Measurements from ENCODE around the gene GLS2.

Gene GLS2

GRCh38 chr12:56451147-56451546, 36.8 kb downstream of the GLS2 start:
- no peaks in the 10 kb centered on the region for H3K36me3 ChIP-seq (ENCODE audit: insufficient read depth, low read length)
- no peaks in the 10 kb centered on the region for H3K9me3 ChIP-seq (ENCODE audit: insufficient read depth, low read depth, low read length)
- H3F3A ChIP-seq (ENCODE audit: low read depth): no peaks in the 10 kb centered on the region
- H3K27me3 ChIP-seq (ENCODE audit: insufficient read depth, low read length, poor library complexity, severe bottlenecking): no peaks in the 10 kb centered on the region
- H3K4me2 ChIP-seq (ENCODE audit: low read depth, low read length, poor library complexity, severe bottlenecking): no peak overlapping the region
- no peak for TF ChIP-seq CTCF (conservative IDR thresholded peaks at IDR 0.05; ENCODE audit: low read length)
- no peak for TF ChIP-seq EZH2phosphoT487 (IDR thresholded peaks at IDR 0.05; ENCODE audit: borderline replicate concordance)
- H4K20me1 ChIP-seq (ENCODE audit: insufficient read depth, low read length, poor library complexity, severe bottlenecking): no peaks in the 10 kb centered on the region
- H3K9me2 ChIP-seq (replicated peaks; ENCODE audit: low read depth, low read length): no peaks in the 10 kb centered on the region
- no peak overlapping the region for H3K9ac ChIP-seq (ENCODE audit: low read depth, low read length, poor library complexity, severe bottlenecking)
- no peak overlapping the region; the same call in 1 of the 2 replicates for H2AFZ ChIP-seq (ENCODE audit: low read length)
- H3K79me2 ChIP-seq (ENCODE audit: insufficient read depth, low read length): peaks cover 18% of the 10 kb centered on the region
- H3K4me1 ChIP-seq (ENCODE audit: insufficient read depth, low read length, poor library complexity, severe bottlenecking): peaks cover 18% of the 10 kb centered on the region
- H3K4me3 ChIP-seq (ENCODE audit: low read length, poor library complexity, severe bottlenecking): no peak overlapping the region

GRCh38 chr12:56450241-56450640, 37.7 kb downstream of the GLS2 start:
- Histone ChIP-seq H3K9ac (ENCODE audit: low read depth, low read length, poor library complexity, severe bottlenecking) (no peak overlapping the region), H3K79me2 (ENCODE audit: insufficient read depth, low read length) (peaks cover 18% of the 10 kb centered on the region)

GRCh38 chr12:56449622-56449984, 38.4 kb downstream of the GLS2 start:
- Histone ChIP-seq H3K79me2 (ENCODE audit: insufficient read depth, low read length) (peaks cover 18% of the 10 kb centered on the region), H4K20me1 (ENCODE audit: insufficient read depth, low read length, poor library complexity, severe bottlenecking) (no peaks in the 10 kb centered on the region), H3K9me2 (replicated peaks; ENCODE audit: low read depth, low read length) (no peaks in the 10 kb centered on the region), H3K4me2 (ENCODE audit: low read depth, low read length, poor library complexity, severe bottlenecking) (peak overlapping the region; percentile 89), H3K9ac (ENCODE audit: low read depth, low read length, poor library complexity, severe bottlenecking) (peak overlapping the region; percentile 97), H3F3A (ENCODE audit: low read depth) (no peaks in the 10 kb centered on the region), H2AFZ (ENCODE audit: low read length) (peak overlapping the region; percentile 87), H3K27me3 (ENCODE audit: insufficient read depth, low read length, poor library complexity, severe bottlenecking) (no peaks in the 10 kb centered on the region), H3K4me1 (ENCODE audit: insufficient read depth, low read length, poor library complexity, severe bottlenecking) (peaks cover 18% of the 10 kb centered on the region), H3K9me3 (ENCODE audit: insufficient read depth, low read depth, low read length) (no peaks in the 10 kb centered on the region), H3K4me3 (ENCODE audit: low read length, poor library complexity, severe bottlenecking) (peak overlapping the region; percentile 99), H3K36me3 (ENCODE audit: insufficient read depth, low read length) (no peaks in the 10 kb centered on the region)
- TF ChIP-seq EZH2phosphoT487 (IDR thresholded peaks at IDR 0.05; ENCODE audit: borderline replicate concordance) (no peak), CTCF (conservative IDR thresholded peaks at IDR 0.05; ENCODE audit: low read length) (no peak)

More at GRCh38 chr12:56450241-56450640, 37.7 kb downstream of the GLS2 start:
- Histone ChIP-seq H3F3A (ENCODE audit: low read depth) (no peaks in the 10 kb centered on the region), H3K4me2 (ENCODE audit: low read depth, low read length, poor library complexity, severe bottlenecking) (peak overlapping the region; percentile 89), H3K27me3 (ENCODE audit: insufficient read depth, low read length, poor library complexity, severe bottlenecking) (no peaks in the 10 kb centered on the region), H3K9me3 (ENCODE audit: insufficient read depth, low read depth, low read length) (no peaks in the 10 kb centered on the region), H4K20me1 (ENCODE audit: insufficient read depth, low read length, poor library complexity, severe bottlenecking) (no peaks in the 10 kb centered on the region), H2AFZ (ENCODE audit: low read length) (no peak overlapping the region), H3K4me1 (ENCODE audit: insufficient read depth, low read length, poor library complexity, severe bottlenecking) (peaks cover 18% of the 10 kb centered on the region), H3K36me3 (ENCODE audit: insufficient read depth, low read length) (no peaks in the 10 kb centered on the region), H3K4me3 (ENCODE audit: low read length, poor library complexity, severe bottlenecking) (no peak overlapping the region), H3K9me2 (replicated peaks; ENCODE audit: low read depth, low read length) (no peaks in the 10 kb centered on the region)
- no peak for TF ChIP-seq CTCF (conservative IDR thresholded peaks at IDR 0.05; ENCODE audit: low read length)

All from Loucy (cell line).